NB4 (cell line): ENCODE measurements around the gene SERPINA3.

Experiments
- DNase-seq: peaks from one replicate; pipeline ENCODE4 v3.0.0; 2010; ENCODE audit warnings: low read depth
- H3K4me3 ChIP-seq: one replicate; pipeline ENCODE4 v1.5.1; 2011; ENCODE audit warnings: mild to moderate bottlenecking, low read depth, low read length, moderate library complexity
- CTCF ChIP-seq: IDR thresholded peaks from one replicate; pipeline ENCODE4 v1.5.1; 2012; ENCODE audit warnings: low read depth, low read length
- MAX ChIP-seq: IDR thresholded peaks from 2 replicates; pipeline ENCODE4 v1.6.1; 2011; ENCODE audit warnings: low read depth, low read length
- MYC ChIP-seq: IDR thresholded peaks from 2 replicates; pipeline ENCODE4 v1.6.1; 2011; ENCODE audit warnings: low read depth, low read length
- POLR2A ChIP-seq: IDR thresholded peaks from 2 replicates; pipeline ENCODE4 v1.6.1; 2011; ENCODE audit warnings: mild to moderate bottlenecking; ENCODE audit not compliant: insufficient read length; ENCODE audit errors: extremely low read depth

Gene SERPINA3

GRCh38 chr14:94612580-94613554, 676 bp downstream of the SERPINA3 start:
- TF ChIP-seq CTCF (no peak), MAX (no peak), POLR2A (no peak), MYC (no peak)
- no peak overlapping the region for H3K4me3 ChIP-seq
- no peak for DNase-seq

GRCh38 chr14:94613720-94614644, 1.8 kb downstream of the SERPINA3 start:
- TF ChIP-seq MAX (no peak), POLR2A (no peak), CTCF (no peak), MYC (no peak)
- H3K4me3 ChIP-seq, result no peak overlapping the region
- no peak for DNase-seq

- no peak for TF ChIP-seq POLR2A
- no peak overlapping the region for H3K4me3 ChIP-seq
- DNase-seq, result no peak
Observed at GRCh38 chr14:94614802-94615201, 2.6 kb downstream of the SERPINA3 start.

- no peak for DNase-seq
- no peak overlapping the region for H3K4me3 ChIP-seq
- TF ChIP-seq CTCF (no peak), MAX (no peak), MYC (no peak), POLR2A (no peak)
Observed at GRCh38 chr14:94615254-94615653, 3.1 kb downstream of the SERPINA3 start.

GRCh38 chr14:94615823-94616570, 3.8 kb downstream of the SERPINA3 start:
- no peak for DNase-seq
- no peak overlapping the region for H3K4me3 ChIP-seq
- TF ChIP-seq POLR2A (no peak), MAX (no peak), MYC (no peak), CTCF (no peak)
